GM12892 (cell line): ENCODE results near the gene LRMDA.

Experiments used
- POLR2A ChIP-seq: IDR thresholded peaks from 2 replicates; pipeline ENCODE4 v1.6.1; 2011; ENCODE audit warnings: low read depth, low read length, control low read depth
- TAF1 ChIP-seq: IDR thresholded peaks from 2 replicates; pipeline ENCODE4 v1.6.1; 2011; ENCODE audit warnings: low read depth, mild to moderate bottlenecking, control low read depth, low read length, borderline replicate concordance

GRCh38 chr10:76491216-76491615 lies 1059.8 kb downstream of the LRMDA start:
- TF ChIP-seq POLR2A (no peak), TAF1 (no peak)
